GM19238 (cell line): ENCODE measurements around the gene TEX22.
"Not testable (repeated sequence)": the region's sequence is repeated elsewhere in the genome, so short reads cannot be mapped to it uniquely, and the experiment has no call there.

Experiments
- DNase-seq: peaks from one replicate; pipeline ENCODE4 v3.0.0; 2011; ENCODE audit warnings: low spot score; ENCODE audit not compliant: insufficient read length

The TEX22 gene, protein sequence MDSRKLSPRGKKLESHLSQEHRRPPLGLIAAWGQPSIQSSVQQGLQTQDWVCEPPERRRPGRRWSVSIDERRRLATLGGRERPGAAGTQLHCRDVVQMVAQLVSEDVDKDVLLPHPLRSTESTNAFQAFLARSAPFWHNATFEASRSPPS

DNA sequence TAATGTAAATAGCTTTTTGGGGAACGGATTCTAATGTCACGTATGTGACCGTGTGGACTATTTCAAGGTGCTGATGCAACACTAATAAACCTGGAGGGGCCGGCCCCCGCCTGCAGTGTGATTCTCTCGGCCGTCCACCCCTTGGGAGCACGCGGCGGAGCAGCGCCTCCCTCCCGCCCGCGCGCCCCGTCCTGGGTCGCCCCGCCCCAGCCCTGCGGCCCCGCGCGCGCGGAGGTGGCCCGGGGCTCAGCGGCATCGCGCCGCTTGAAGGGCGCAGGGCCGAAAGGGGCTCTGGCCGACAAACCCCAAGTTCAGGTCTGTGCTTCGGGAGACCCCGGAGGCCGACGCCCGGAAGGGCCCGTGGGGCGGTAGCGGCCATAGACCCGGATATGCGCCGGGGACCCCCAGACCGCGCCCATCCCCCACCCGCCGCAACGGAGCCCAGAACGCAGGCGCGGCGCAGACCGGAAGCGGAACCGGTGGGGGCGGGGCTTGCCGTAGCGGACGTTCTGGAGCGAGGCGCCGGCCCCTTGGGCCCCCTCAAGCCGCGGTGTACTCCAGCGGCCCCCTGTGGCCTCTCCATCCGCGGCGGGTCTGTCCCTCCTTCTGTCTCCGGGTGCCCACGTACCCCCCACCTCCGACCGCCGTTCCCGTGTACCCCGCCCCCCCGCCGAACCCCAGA, at the start of gene TEX22:
TEX22 (plus strand) TSS at position 495 of the 682 bp plus-strand sequence. CDS start 803 bp downstream, outside the sequence.
- peak; percentile 95 for DNase-seq

DNA sequence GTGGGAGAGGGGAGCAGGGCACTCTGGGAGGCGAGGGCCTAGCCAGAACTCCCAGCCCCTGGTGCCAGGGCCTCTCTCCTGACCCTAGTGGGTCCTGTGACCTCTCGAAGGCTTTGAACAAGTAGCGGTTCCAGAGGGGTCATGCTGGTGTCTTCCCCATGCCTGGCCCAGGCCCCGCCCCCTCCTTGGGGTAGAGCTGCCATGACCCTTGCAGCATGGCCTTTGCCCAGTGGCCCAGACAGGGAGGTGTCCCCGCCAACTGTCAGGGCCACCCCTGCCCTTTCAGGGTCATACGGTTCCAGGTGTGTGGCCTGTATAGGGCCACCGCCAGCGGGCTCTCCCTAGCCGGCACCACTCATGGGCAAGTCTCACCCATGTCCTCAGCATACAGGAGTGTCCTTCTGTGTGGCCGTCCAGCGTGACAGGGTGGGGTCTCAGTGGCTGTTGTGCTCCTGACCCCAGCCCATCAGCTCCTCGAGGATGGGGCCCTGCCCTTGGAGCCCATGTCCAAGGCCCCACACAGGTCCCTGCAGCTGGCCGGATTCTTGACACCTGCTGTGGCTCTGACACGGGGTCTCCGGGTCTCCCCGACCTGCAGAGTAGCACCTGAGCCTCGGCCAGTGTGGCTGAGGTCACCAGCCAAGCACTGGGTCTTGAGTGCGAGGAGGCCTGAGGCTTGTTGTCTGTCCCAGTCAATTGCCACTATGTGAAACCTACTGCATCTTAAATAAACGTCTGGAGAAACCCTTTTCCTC, 49.2 kb upstream of the TEX22 start:
- no peak for DNase-seq

DNA sequence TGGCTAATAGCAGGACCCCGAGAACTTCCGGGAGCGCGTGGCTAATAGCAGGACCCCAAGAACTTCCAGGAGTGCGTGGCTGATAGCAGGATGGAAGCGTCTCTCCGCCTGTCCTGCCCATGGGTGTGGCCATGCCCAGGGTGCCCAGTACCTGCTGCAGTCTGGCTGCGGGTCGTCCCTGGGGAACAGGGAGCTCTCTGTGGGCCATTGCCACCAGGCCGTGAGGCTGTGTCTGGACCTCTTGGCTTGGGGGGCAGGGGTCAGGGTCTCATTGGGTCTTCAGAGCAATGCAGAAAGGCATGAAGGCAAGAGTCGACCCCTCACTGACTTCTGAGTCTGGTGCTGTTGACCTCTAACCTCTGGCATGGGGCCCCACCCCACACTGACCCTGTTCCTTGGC, 48.3 kb upstream of the TEX22 start:
- no peak for DNase-seq

DNA sequence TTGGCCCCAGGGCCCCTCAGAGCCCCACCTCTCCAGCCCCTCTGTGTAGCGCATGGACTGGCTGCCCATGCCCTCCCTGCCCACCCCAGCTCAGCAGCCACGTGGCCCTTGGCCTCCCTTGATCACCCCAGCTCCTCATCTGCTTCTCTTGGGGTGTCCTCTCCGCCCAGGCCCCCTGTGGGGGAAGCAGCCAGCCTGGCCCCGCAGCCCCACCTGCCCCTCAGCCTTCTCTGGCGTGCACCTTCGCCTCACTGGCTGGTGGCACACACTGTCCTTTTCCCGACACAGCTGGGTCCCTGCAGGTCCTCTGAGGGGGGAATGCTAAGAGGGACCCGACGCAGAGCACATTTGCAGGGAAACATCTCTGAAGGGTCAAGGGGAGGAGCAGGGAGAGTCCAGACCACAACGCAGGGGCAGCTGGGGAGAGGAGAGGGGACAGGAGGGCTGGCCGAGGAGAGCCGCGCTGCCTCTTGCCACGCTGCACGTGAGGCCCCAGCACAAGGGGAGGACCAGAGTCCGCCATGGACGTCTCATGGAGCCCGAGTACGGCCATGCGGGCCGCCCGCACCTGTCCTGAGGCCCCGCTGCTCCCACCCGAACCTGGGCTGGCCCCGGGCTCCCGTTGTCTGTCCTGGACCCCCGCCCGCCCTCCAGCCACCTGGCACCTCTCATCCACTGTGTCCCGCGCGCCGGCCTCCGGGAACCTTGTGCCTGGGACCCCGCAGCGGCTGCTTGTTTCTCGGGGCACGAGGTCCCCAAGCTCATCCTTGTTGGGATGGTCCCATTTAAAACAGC, 47.7 kb upstream of the TEX22 start:
- DNase-seq, result no peak

DNA sequence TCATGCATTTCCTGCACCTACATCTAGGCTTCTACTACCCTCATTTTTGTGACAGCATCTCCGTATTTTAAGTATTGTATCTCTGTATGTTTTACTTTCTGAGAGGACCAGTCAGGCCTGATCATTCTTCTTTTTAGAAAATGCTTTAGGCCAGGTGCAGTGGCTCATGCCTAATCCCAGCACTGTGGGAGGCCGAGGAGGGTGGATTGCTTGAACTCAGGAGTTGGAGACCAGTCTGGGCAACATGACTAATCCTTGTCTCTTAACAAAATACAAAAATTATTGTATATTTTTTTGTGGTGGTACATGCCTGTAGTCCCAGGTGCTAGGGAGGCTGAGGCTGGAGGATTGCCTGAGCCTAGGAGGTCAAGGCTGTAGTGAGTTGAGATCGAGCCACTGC, 46.9 kb upstream of the TEX22 start:
- no peak for DNase-seq

DNA sequence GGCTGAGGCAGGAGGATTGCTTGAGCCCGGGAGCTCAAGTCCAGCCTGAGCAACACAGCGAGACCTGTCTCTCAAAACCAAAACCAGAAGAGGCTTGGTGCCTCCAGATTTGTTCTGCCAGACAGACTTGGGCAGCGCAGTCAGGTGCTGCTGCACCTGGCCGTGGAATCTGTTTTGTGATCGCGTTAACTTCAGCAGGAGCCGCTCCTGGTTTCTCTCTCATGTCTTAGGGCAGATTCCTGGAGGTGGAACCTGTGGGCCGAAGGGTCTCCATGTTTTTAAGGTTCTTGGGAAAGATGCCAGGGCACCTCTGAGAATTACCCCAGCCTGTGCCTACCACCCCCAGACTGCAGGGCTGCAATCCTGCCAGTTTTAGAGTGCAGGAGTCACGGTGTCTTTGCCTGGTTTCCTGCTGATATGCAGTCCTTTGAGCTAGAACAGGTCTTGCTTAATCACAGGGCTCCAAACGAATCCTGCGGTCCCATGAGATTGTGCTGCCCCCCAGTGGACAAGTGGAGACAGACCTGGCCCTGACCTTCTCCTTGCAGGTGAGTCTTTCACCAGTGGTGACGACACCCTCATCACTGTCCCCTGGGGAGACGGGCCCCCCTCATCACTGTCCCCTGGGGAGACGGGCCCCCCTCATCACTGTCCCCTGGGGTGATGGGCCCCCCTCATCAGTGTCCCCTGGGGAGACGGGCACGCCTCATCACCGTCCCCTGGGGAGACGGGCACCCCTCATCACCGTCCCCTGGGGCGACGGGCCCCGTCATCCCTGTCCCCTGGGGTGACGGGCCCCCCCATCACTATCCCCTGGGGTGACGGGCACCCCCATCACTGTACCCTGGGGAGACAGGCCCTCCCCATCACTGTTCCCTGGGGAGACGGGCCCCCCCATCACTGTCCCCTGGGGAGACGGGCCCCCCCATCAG, 46.2 kb upstream of the TEX22 start:
- peak; percentile 96 for DNase-seq

DNA sequence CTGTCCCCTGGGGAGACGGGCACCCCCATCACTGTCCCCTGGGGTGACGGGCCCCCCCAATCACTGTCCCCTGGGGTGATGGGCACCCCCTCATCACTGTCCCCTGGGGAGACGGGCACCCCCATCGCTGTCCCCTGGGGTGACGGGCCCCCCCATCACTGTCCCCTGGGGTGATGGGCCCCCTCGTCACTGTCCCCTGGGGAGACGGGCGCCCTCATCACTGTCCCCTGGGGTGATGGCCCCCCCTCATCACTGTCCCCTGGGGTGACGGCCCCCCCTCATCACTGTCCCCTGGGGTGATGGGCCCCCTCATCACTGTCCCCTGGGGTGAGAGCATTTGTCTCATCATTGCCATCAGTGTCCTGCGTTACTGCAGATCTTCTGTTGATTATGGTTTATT, 45.2 kb upstream of the TEX22 start:
- DNase-seq, result no peak

DNA sequence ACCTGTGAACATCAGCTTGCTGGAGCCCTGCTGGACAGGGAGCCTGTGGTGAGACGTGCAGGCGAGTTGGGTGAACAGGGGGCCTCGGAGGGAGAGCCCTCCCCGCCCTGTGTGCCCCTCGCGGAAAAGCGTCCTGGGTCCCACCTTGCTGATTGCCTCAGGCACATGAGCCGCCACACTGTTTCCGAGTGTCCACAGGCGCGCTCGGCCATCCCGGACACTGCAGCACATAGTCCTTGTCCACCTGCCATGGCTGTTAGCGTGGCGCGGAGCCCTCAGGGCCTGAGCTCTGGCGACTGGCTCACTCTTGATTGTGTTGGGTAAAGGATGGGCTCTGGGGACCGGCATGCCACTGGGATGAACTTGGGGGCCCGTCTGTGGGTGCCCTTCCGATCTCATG, 43.8 kb upstream of the TEX22 start:
- no peak for DNase-seq

DNA sequence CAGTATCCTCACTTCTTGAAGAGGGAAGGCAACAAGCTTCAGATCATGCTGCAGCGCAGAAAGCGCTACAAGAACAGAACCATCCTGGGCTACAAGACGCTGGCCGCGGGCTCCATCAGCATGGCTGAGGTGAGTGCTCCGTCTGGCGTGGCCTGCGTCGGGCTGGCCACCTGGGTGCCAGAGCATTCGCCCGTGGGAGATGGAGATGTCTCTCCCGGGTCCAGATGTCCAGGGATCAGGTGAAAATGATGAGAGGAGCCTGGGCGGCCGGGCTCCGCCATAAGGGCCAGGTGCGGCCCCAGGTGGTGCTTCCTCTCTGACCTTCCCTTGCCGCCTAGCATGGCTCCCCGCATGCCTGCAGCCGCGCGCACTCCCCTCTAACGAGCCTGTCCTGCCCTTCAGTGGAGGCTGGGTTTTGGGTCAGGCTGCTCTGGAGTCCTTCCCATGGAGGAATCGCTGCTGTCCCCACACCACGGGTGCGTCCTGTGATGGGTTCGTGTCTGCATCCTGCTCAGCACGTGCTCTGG, 43.2 kb upstream of the TEX22 start:
- no peak for DNase-seq

DNA sequence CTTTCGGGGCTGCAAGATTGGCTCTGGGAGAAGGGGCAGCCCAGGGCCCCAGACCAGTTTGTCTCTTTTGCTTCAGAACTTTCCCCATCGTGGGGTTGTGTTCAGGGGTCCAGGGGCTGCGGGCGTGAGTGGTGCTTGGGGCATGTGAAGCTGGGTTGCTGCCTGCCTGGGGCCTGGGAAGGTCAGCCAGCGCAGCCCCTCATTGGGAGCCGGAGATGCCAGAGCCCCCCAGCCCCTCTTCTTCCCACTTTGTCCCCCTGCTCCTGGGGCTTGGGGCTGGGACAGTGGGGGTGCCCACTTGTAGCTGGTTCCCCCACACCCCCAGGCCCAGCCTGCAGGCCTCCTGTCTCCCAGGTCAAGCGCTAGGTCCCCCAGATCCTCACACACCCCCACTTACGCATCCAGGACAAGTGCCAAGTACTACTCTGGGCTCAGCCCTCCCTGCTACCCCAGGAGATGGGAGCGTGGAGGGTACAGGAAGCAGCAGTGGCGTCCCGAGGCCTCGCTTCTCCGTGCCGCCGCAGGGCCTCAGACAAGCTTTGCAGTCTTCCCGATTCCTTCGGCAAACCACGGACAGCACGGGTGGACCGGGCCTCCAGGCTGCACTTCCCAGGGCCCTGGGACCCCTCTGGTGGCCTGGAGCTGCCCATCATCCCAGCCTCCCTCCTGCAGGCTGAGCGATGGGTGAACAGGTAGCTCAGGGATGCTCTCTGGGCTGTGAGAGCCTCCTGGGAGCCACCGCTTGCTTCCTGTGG, 42.3 kb upstream of the TEX22 start:
- no peak for DNase-seq

DNA sequence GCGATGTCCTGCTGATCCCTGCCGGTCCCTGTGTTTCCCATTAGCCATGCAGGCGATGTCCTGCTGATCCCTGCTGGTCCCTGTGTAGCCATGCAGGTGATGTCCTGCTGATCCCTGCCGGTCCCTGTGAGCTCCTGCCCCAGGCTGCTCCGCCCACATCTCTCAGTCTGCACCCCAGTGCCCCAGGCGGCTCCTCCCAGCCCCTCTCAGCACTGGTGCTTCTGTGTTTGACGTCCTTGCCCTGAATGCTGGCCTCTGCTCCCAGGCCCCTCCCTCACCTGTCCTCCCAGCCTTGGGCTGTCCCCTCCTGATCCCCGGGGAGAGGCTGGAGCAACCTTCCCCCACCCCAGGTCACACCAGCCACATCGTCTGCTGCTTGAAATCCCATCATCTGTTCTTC, 41.4 kb upstream of the TEX22 start:
- no peak for DNase-seq

DNA sequence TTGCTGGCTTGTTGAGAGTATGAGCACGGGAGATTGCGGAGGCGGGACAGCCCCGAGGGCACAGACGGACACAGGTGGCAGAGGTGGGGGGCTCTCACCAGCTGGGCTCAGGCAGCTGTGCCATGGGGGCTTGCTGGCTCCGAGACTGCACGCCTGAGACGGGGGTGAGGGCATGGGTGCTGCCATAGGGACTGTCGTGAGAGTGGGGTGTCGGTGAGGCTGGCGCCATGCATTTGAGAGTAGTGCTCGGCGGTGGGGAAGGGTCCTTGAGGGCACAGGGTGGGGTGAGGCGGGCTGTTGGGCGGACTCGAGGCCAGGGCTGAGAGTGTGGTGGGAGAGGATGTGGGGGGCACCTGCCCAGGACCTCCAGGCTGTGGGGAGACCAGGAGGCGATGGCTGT, 40.7 kb upstream of the TEX22 start:
- no peak for DNase-seq

DNA sequence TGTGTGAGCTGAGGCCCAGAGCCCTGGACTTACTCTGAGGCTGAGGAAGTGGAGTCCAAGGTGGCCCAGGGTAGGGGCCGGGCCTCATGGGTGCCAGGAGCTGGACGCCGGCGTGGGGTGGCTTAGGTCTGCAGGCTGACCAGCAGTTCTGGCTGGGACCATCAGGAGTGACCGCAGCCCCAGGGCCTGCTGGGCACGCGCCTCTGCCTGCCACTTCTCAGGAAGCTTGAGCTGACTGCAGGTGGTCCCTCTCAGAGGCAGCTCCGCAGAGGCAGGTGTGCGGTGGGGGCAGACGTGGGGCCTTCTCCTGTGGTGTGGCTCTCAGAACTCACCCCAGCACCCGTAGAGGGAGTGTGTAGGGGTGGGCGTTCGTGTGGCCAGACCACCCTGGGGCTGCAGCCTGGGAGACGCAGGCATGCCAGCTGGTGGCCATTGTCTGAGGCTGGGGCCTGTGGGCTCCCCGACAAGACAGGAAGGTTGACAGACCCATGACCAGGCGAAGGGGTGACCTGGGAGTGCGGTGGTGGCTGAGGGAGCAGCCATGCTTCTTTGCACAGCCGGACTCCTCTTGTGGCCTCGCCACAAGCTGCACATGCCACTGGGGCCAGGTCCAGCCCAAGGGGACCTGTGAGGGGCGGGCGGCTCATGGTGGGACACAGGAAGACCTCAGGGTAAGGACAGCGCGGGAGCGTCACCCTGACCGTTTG, 40.0 kb upstream of the TEX22 start:
- no peak for DNase-seq

DNA sequence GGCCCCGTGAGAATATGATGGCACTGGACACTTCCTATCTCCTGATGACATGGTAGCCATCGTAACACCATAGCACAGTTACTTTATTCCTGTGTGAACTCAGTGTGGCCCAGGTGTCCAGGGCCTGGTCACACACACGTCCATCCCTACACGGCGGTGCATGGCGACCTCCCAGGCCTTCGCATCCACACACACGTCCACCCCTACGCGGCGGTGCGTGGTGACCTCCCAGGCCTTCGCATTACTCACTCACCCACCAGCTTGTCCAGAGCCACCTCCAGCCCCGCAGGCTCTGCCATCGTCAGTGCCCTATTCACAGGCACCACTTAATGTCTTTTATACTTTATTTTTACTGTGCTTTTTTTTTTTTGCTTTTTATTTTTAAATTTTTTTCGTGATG, 39.4 kb upstream of the TEX22 start:
- no peak for DNase-seq

DNA sequence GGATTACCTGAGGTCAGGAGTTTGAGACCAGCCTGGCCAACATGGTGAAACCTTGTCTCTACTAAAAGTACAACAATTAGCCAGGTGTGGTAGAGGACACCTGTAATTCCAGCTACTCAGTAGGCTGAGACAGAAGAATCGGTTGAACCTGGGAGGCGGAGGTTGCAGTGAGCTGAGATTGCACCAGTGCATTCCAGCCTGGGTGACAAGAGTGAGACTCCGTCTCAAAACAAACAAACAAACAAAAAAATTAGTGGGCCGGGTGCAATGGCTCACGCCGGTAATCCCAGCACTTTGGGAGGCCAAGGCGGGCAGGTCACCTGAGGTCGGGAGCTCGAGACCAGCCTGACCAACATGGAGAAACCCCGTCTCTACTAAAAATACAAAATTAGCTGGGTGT, 36.9 kb upstream of the TEX22 start:
- not testable (repeated sequence) for DNase-seq

DNA sequence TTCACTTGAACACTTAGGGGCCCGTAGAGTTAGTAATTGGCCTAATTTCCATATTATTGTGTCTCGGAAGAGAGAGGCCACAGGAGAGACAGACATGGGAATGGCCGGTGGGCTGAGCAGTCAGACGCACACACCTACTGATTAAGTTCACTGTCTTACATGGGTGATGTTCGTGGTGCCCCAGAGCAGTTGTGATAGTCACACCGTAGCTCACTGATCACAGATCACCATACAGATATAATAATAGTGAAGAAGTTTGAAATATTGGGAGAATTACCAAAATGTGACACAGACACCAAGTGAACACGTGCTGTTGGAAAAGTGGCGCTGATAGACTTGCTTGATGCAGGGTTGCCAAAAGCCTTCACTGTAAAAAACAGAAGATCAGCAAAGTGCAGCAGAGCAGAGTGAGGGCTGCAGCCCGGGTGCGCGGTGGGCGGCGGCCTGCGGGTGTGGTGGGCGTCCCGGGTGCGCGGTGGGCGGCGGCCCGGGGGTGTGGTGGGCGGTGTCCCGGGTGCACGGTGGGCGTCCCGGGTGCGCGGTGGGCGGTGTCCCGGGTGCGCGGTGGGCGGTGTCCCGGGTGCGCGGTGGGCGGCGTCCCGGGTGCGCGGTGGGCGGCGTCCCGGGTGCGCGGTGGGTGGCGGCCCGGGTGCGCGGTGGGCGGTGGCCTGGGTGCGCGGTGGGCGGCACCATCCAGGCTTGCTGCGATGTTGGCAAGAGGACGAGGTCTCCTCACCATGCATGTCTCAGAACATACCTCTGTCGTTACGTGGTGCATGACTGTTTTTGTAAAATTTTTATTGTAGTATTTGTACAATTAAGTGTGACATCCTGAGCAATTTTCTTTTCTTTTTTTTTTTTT, 34.3 kb upstream of the TEX22 start:
- DNase-seq, result no peak

DNA sequence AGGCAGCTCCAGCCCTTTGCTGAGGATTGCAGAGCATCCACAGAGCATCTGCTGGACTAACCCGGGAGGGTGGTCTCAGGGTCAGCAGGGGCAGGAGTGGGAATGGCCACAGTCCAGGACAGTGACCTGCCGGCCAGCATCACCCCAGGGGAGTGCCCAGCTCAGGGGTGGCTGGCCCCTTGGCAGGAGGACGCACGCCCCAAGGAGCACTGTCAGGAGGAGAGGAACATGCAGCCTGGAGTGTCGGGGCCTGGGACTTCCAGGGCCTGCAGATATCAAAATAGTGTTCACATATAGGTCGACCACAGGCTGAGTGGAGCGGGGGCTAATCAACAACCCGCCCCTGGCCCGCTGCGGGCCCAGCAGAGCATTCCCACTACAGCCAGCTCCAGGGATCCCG, 33.2 kb upstream of the TEX22 start:
- no peak for DNase-seq

DNA sequence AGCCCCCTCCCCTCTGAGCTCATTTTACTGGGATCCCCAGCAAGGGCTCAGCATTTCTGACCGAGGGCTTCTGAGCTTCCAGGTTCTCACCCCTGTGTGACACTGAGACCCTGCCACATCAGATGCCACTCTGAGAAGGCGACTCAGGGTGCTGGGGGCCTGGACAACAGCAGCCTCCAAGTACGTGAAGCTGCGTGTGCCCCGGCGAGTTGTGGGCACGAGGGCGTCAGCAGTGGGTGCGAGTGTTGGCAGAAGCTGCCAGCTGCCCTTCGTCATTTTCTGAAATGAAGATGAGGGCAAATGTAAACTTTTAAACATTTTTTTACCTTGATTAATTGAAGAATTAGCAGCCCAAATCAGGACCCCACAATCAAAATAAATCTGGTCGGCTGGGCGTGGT, 32.7 kb upstream of the TEX22 start:
- no peak for DNase-seq
